Astrocyte (in vitro differentiated cells and primary cell): ENCODE data around the gene PCYT1A. TPM values are rescaled to one million over a fixed set of nuclear protein-coding genes. Genes with fewer than 3 reads are reported as not detected.

Experiments
- DNase-seq: peaks from one replicate; pipeline ENCODE4 v3.0.0-alpha.2; 2010; ENCODE audit warnings: low read depth
- FAIRE-seq: peaks from 2 replicates; lab custom pipeline; 2011; peaks lifted over from hg19 to GRCh38; lab: Jason Lieb, UNC
- H2AFZ ChIP-seq: 2 replicates; pipeline ENCODE4 v1.6.0; 2012; ENCODE audit warnings: low read depth, low read length, inconsistent platforms
- H3K27ac ChIP-seq: 2 replicates; pipeline ENCODE4 v1.5.1; 2011; ENCODE audit warnings: low read depth, low read length, inconsistent platforms
- H3K27me3 ChIP-seq: 2 replicates; pipeline ENCODE4 v1.6.0; 2011; ENCODE audit warnings: low read length, inconsistent platforms; ENCODE audit not compliant: insufficient read depth
- H3K36me3 ChIP-seq: 2 replicates; pipeline ENCODE4 v1.5.1; 2011; ENCODE audit warnings: low read length, inconsistent platforms; ENCODE audit not compliant: insufficient read depth
- H3K4me1 ChIP-seq: 2 replicates; pipeline ENCODE4 v1.5.1; 2011; ENCODE audit warnings: low read length, inconsistent platforms; ENCODE audit not compliant: insufficient read depth
- H3K4me2 ChIP-seq: 2 replicates; pipeline ENCODE4 v1.6.0; 2012; ENCODE audit warnings: low read length, inconsistent platforms
- H3K4me3 ChIP-seq: 2 replicates; pipeline ENCODE4 v1.5.1; 2011; ENCODE audit warnings: low read depth, mild to moderate bottlenecking, low read length, inconsistent platforms; ENCODE audit not compliant: insufficient read depth
- H3K79me2 ChIP-seq: 2 replicates; pipeline ENCODE4 v1.6.0; 2012; ENCODE audit warnings: mild to moderate bottlenecking, low read length, inconsistent platforms; ENCODE audit not compliant: insufficient read depth
- H3K9ac ChIP-seq: 2 replicates; pipeline ENCODE4 v1.6.0; 2012; ENCODE audit warnings: mild to moderate bottlenecking, low read length, inconsistent platforms
- H3K9me3 ChIP-seq: 2 replicates; pipeline ENCODE4 v1.5.1; 2012; ENCODE audit warnings: low read depth, mild to moderate bottlenecking, low read length, inconsistent platforms; ENCODE audit not compliant: insufficient read depth
- H4K20me1 ChIP-seq: 2 replicates; pipeline ENCODE4 v1.6.0; 2012; ENCODE audit warnings: low read length, inconsistent platforms; ENCODE audit not compliant: insufficient read depth
- H3K27ac Mint-ChIP-seq: one replicate; pipeline ENCODE4 v1.8.0; 2021; ENCODE audit warnings: mild to moderate bottlenecking, mixed read lengths; ENCODE audit not compliant: unreplicated experiment
- H3K27me3 Mint-ChIP-seq: one replicate; pipeline ENCODE4 v1.8.0; 2021; ENCODE audit warnings: low read depth, mixed read lengths; ENCODE audit not compliant: unreplicated experiment
- H3K36me3 Mint-ChIP-seq: one replicate; pipeline ENCODE4 v1.8.0; 2021; ENCODE audit warnings: low read depth, mixed read lengths; ENCODE audit not compliant: unreplicated experiment
- H3K4me1 Mint-ChIP-seq: one replicate; pipeline ENCODE4 v1.8.0; 2021; ENCODE audit warnings: low read depth, mixed read lengths; ENCODE audit not compliant: unreplicated experiment
- H3K4me3 Mint-ChIP-seq: one replicate; pipeline ENCODE4 v1.8.0; 2021; ENCODE audit warnings: mild to moderate bottlenecking, moderate library complexity, mixed read lengths; ENCODE audit not compliant: unreplicated experiment
- H3K9me3 Mint-ChIP-seq: one replicate; pipeline ENCODE4 v1.8.0; 2021; ENCODE audit warnings: mild to moderate bottlenecking, mixed read lengths; ENCODE audit not compliant: unreplicated experiment
- CTCF ChIP-seq: IDR thresholded peaks from 2 replicates; pipeline ENCODE4 v1.5.1; 2011; ENCODE audit warnings: low read depth, mild to moderate bottlenecking, inconsistent platforms, low read length, moderate library complexity; ENCODE audit not compliant: insufficient read depth
- EZH2 ChIP-seq: IDR thresholded peaks from 2 replicates; pipeline ENCODE4 v1.6.1; 2012; ENCODE audit warnings: mild to moderate bottlenecking, low read length, inconsistent platforms; ENCODE audit not compliant: insufficient read depth
- total RNA-seq: library from RNA; stranded (reverse); gene quantifications from 2 replicates; pipeline ENCODE4 v1.2.1, GENCODE V29; 2021

Gene PCYT1A
- total RNA-seq, 1 donor from 2014 or later, result 92.6 TPM

- Histone ChIP-seq H4K20me1 (peaks cover 61% of the 10 kb centered on the region), H3K4me3 (no peak overlapping the region), H3K36me3 (no peaks in the 10 kb centered on the region), H3K27ac (no peak overlapping the region), H3K4me1 (peaks cover 39% of the 10 kb centered on the region), H3K9me3 (no peaks in the 10 kb centered on the region), H2AFZ (no peak overlapping the region), H3K79me2 (peaks cover 95% of the 10 kb centered on the region), H3K4me2 (no peak overlapping the region), H3K27me3 (no peaks in the 10 kb centered on the region), H3K9ac (no peak overlapping the region)
- FAIRE-seq, result no peak
- TF ChIP-seq EZH2, result no peak
- no peak for TF ChIP-seq CTCF
- no peaks in the 10 kb centered on the region for H3K9me3 Mint-ChIP-seq
- peak; percentile 16 for DNase-seq
- H3K27ac Mint-ChIP-seq, result peak overlapping the region; percentile 44
- H3K4me1 Mint-ChIP-seq, result peaks cover 47% of the 10 kb centered on the region
- peak overlapping the region; percentile 4 for H3K4me3 Mint-ChIP-seq
- H3K36me3 Mint-ChIP-seq, result peaks cover 8% of the 10 kb centered on the region
- no peaks in the 10 kb centered on the region for H3K27me3 Mint-ChIP-seq
These were observed 6.7 kb downstream of the PCYT1A start for GRCh38 chr3:196280689-196281440.

GRCh38 chr3:196275126-196275525 is 12.4 kb downstream of the PCYT1A start:
- DNase-seq (peak; percentile 43), FAIRE-seq (no peak)
- Histone ChIP-seq H3K4me3 (no peak overlapping the region), H3K36me3 (no peaks in the 10 kb centered on the region), H3K9me3 (no peaks in the 10 kb centered on the region), H4K20me1 (peaks cover 44% of the 10 kb centered on the region), H2AFZ (no peak overlapping the region), H3K79me2 (peaks cover 87% of the 10 kb centered on the region), H3K9ac (no peak overlapping the region), H3K27ac (no peak overlapping the region), H3K4me2 (peak overlapping the region; percentile 17), H3K4me1 (peaks cover 23% of the 10 kb centered on the region), H3K27me3 (no peaks in the 10 kb centered on the region)
- H3K27me3 Mint-ChIP-seq, result no peaks in the 10 kb centered on the region
- no peak overlapping the region for H3K4me3 Mint-ChIP-seq
- peaks cover 31% of the 10 kb centered on the region for H3K4me1 Mint-ChIP-seq
- no peak overlapping the region for H3K27ac Mint-ChIP-seq
- TF ChIP-seq CTCF (no peak), EZH2 (no peak)
- no peaks in the 10 kb centered on the region for H3K9me3 Mint-ChIP-seq
- peaks cover 15% of the 10 kb centered on the region for H3K36me3 Mint-ChIP-seq

- H3K4me1 ChIP-seq, result peaks cover 19% of the 10 kb centered on the region
- no peak for TF ChIP-seq CTCF
- TF ChIP-seq EZH2, result no peak
- H3K4me3 Mint-ChIP-seq, result no peak overlapping the region
- no peak overlapping the region for H3K9ac ChIP-seq
- DNase-seq, result peak; percentile 35
- H3K27me3 ChIP-seq, result no peaks in the 10 kb centered on the region
- peaks cover 85% of the 10 kb centered on the region for H3K79me2 ChIP-seq
- H3K4me2 ChIP-seq, result peak overlapping the region; percentile 17
- H3K36me3 ChIP-seq, result no peaks in the 10 kb centered on the region
- H3K4me1 Mint-ChIP-seq, result peaks cover 31% of the 10 kb centered on the region
- no peak overlapping the region for H3K4me3 ChIP-seq
- H4K20me1 ChIP-seq, result peaks cover 44% of the 10 kb centered on the region
- no peaks in the 10 kb centered on the region for H3K27me3 Mint-ChIP-seq
- no peaks in the 10 kb centered on the region for H3K9me3 Mint-ChIP-seq
- H2AFZ ChIP-seq, result no peak overlapping the region
- FAIRE-seq, result no peak
- H3K9me3 ChIP-seq, result no peaks in the 10 kb centered on the region
- H3K27ac Mint-ChIP-seq, result no peak overlapping the region
- H3K36me3 Mint-ChIP-seq, result peaks cover 19% of the 10 kb centered on the region
- H3K27ac ChIP-seq, result no peak overlapping the region
These were observed 12.9 kb downstream of the PCYT1A start for GRCh38 chr3:196274585-196274984.
